Ovary (tissue), 9 donors: ENCODE data around the gene GATA3. TPM values are rescaled to one million over a fixed set of nuclear protein-coding genes. Genes with fewer than 3 reads are reported as not detected.

Source experiments
- DNase-seq, 5 donors: peaks; one replicate each; pipeline ENCODE4 v3.0.0-alpha.2; 2019 to 2020
- H3K27ac ChIP-seq, 2 donors: fragments of 200-600 bp; one replicate each; pipeline versions ENCODE4 v1.5.1 to v1.8.0; 2019 to 2022
- H3K27me3 ChIP-seq: fragments of 200-600 bp; one replicate; pipeline ENCODE4 v1.8.0; 2022
- H3K36me3 ChIP-seq: fragments of 200-600 bp; sonication (generic); one replicate; pipeline ENCODE4 v1.5.1; 2019
- H3K4me1 ChIP-seq: one replicate; pipeline ENCODE4 v1.8.1; 2013; ENCODE audit warnings: mild to moderate bottlenecking, moderate library complexity; ENCODE audit not compliant: insufficient read depth
- H3K4me3 ChIP-seq: fragments of 200-600 bp; sonication (generic); one replicate; pipeline ENCODE4 v1.5.1; 2017
- H3K9me3 ChIP-seq, 2 donors: fragments of 200-600 bp in 1 of 2; sonication (generic) in 1 of 2; one replicate each; pipeline versions ENCODE4 v1.5.1 to v1.8.1; 2013 to 2019; ENCODE audit warnings: mild to moderate bottlenecking in 1 of 2, moderate library complexity in 1 of 2
- EP300 ChIP-seq: sonication (generic); formaldehyde crosslinking; IDR thresholded peaks from one replicate; pipeline ENCODE4 v1.6.1; 2017; ENCODE audit warnings: antibody characterized with exemption
- POLR2A ChIP-seq: fragments of 450-650 bp; IDR thresholded peaks from one replicate; pipeline ENCODE4 v1.6.1; 2017; ENCODE audit warnings: antibody characterized with exemption, mild to moderate bottlenecking, moderate library complexity
- WGBS, 3 donors: extraction: QIAGEN DNeasy Blood & Tissue Kit in 1 of 3; methylation state at CpG; one replicate each; pipeline versions ENCODE4 v1.1.5 to v1.1.7; 2013 to 2017; 5-methylcytosine and 5-hydroxymethylcytosine counted together
- intact Hi-C, 4 donors: fragments of 100-400 bp; cut with DNase I; formaldehyde crosslinking; loops; one replicate each; pipeline versions ENCODE4 v1.11.0 to v1.15.1; 2022 to 2023
- polyA plus RNA-seq, 2 donors: library from polyadenylated mRNA; stranded (reverse); fragments of 200-250 nt in 1 of 2; fragments of 350-450 nt in 1 of 2; fragmentation: Illumina TruSeq in 1 of 2; extraction: RNeasy Lipid Tissue Mini Kit (QIAGEN cat#74804) in 1 of 2; gene quantifications; one replicate each; pipeline ENCODE4 v1.2.3, GENCODE V29; 2013 to 2014
- total RNA-seq, 7 donors: library from RNA; depleted of rRNA in 2 of 7; stranded (reverse); fragments of >200 nt in 2 of 7; fragmentation: NEBNext Ultra II Directional in 3 of 7; extraction: Animal tissue kit (Norgen Biotek cat#: 25700) in 3 of 7; gene quantifications; one replicate each; pipeline versions ENCODE4 v1.1.0 to v1.2.4, GENCODE V29; 2016 to 2023
- TF ChIP-seq, protein P1 (sequence below), 3 donors: fragments of 450-650 bp in 2 of 3; fragments of 200-600 bp in 1 of 3; IDR thresholded peaks; one replicate each; pipeline versions ENCODE4 v1.5.1 to v1.8.0; 2016 to 2022; ENCODE audit warnings: antibody characterized with exemption in 3 of 3, mild to moderate bottlenecking in 1 of 3
- donor health status: DM: no; HTN: no; CAD: no; lungs with moderate emphysema.
- donor health status: DM: no; HTN: no; CAD: no.
- donor health status: Bipolar disorder and iron deficiency.
- donor health status: DM: yes; HTN: yes; CAD: no.
- donor health status: DM: no; HTN: no; CAD: no.
- donor health status: DM: yes; HTN: yes; CAD: no.

Gene GATA3
- total and polyA plus RNA-seq, 9 donors: 0.15 to 0.48 (median 0.38) TPM; not detected in 2

DNA sequence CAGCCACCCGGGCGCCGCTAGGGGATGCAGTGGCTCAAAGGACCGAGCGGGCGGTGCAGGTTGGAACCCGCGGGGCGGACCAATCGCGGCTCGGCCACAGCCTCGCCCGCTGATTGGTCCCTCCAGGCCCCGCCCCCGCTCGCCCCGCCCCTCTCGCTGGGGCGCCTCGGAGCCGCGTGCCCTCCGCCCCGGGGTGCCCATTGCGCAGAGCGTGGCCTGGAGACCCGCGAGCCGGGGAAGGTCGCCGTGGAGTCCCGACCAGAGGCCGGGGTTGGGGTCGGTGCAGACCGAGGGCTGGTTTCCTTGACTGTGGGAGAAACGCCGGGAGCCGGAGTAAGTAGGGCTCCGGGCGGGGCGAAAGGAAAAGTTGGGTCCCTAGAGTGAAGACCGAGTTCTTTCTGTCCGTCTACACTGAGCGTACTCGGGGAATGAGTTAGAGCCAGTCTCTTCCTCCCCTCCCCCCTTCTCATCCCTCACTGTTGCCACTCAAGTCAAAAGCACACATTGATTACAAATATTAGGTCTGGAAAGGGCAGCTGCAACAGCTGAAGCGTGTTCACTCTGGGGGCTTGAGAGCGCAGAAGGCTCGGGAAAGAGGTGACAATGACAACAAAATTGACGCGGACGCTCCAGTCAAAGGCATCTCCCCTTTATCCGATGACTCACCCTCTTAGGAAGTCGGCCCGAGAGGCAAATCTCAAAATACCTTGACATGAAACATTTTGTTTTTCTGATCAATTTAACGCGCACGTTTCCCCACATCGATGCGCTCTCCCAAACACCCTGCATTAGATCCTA is 843 bp upstream of the GATA3 start:
- Histone ChIP-seq H3K36me3 (no peaks in the 10 kb centered on the region), H3K27ac (no peak overlapping the region), H3K27me3 (peaks cover 7% of the 10 kb centered on the region), H3K9me3 (no peaks in the 10 kb centered on the region), H3K4me1 (peaks cover 13% of the 10 kb centered on the region), H3K4me3 (peak overlapping the region; percentile 32)
- intact Hi-C loops: no loop called here
- 2% methylated on average over 22 to 60 of the region's 60 CpGs for WGBS, 3 donors
- peak in 4 of 5 donors; percentile 21 to 52 (median 36) for DNase-seq
- no peak for TF ChIP-seq EP300
- TF ChIP-seq, protein P1, sequence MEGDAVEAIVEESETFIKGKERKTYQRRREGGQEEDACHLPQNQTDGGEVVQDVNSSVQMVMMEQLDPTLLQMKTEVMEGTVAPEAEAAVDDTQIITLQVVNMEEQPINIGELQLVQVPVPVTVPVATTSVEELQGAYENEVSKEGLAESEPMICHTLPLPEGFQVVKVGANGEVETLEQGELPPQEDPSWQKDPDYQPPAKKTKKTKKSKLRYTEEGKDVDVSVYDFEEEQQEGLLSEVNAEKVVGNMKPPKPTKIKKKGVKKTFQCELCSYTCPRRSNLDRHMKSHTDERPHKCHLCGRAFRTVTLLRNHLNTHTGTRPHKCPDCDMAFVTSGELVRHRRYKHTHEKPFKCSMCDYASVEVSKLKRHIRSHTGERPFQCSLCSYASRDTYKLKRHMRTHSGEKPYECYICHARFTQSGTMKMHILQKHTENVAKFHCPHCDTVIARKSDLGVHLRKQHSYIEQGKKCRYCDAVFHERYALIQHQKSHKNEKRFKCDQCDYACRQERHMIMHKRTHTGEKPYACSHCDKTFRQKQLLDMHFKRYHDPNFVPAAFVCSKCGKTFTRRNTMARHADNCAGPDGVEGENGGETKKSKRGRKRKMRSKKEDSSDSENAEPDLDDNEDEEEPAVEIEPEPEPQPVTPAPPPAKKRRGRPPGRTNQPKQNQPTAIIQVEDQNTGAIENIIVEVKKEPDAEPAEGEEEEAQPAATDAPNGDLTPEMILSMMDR (IDR thresholded peaks at IDR 0.05): peak in 1 of 3 donors; percentile 24

DNA sequence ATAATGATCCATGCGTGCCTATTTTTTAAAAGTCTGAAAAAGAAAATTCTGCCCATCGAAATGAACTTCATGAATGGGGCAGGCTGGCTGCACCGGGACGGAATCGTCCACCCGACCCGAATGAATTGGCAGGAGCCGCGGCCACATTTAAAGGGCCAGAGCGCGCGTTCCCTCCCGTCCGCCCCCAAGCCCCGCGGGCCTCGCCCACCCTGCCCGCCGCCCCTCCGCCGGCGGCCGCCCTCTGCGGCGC is 319 bp upstream of the GATA3 start:
- Histone ChIP-seq H3K9me3 (no peaks in the 10 kb centered on the region), H3K36me3 (no peaks in the 10 kb centered on the region), H3K4me3 (peak overlapping the region; percentile 32), H3K27me3 (peaks cover 7% of the 10 kb centered on the region), H3K4me1 (peaks cover 13% of the 10 kb centered on the region), H3K27ac (no peak overlapping the region)
- WGBS, 3 donors: 2 to 4% (median 2%) methylated on average over 14 to 25 of the region's 25 CpGs
- no peak for TF ChIP-seq POLR2A
- TF ChIP-seq EP300: no peak
- TF ChIP-seq, protein P1 (IDR thresholded peaks at IDR 0.05): no peak
- no peak for DNase-seq
- intact Hi-C loops: no loop called here

DNA sequence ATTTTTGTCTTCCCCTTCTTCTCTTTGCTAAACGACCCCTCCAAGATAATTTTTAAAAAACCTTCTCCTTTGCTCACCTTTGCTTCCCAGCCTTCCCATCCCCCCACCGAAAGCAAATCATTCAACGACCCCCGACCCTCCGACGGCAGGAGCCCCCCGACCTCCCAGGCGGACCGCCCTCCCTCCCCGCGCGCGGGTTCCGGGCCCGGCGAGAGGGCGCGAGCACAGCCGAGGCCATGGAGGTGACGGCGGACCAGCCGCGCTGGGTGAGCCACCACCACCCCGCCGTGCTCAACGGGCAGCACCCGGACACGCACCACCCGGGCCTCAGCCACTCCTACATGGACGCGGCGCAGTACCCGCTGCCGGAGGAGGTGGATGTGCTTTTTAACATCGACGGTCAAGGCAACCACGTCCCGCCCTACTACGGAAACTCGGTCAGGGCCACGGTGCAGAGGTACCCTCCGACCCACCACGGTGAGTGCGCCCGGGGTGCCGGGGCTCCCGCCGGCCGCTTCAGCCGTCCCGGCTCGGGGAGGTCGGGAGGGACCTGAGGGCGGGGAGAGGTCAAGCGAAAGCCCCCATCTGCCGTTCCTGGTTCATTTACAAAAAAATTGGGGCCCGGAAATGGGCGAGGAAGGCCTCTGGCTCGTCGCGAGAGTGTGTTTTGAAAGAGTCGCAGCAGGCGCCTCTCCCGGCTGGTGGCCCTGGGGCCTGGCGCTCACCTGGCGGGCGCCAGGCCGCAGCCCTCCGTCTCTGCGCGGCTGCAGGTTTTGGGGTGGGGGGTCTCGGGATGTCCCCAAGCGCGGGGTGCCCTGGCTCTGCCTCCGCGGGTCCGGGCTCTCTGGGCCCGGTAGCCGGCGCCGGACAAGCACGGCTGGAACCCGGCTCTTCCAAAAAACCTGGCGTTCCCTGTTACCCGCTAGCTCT is 1.2 kb downstream of the GATA3 start:
- peaks cover 7% of the 10 kb centered on the region for H3K4me1 ChIP-seq
- peaks cover 3% of the 10 kb centered on the region for H3K27me3 ChIP-seq
- H3K36me3 ChIP-seq: no peaks in the 10 kb centered on the region
- no peak for TF ChIP-seq EP300
- no peak for TF ChIP-seq POLR2A
- TF ChIP-seq, protein P1 (IDR thresholded peaks at IDR 0.05): no peak
- no peak overlapping the region for H3K4me3 ChIP-seq
- intact Hi-C loops: no loop called here
- WGBS, 3 donors: 32 to 39% (median 36%) methylated on average over 81 to 85 of the region's 85 CpGs
- H3K27ac ChIP-seq: no peak overlapping the region
- H3K9me3 ChIP-seq: no peaks in the 10 kb centered on the region
- DNase-seq: no peak

DNA sequence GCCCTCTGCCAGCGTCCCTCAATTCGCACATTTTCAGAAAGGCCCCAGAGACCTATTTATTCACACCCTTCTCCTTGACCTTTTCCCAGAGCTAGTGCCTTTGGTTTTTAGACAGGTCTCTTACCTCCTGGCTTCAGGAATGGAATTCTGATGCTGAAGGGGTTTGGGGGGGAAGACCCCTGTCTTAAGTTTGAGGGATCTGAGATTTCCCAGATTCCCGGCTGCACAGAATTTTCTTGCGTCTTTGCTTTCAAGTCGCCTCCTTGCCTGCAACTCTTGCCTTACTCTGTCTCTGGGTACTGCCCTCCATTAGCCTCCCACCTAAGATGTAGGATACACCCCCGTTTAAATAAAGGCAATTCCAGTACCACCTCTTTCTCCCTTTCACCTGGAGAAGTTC is 1.9 kb downstream of the GATA3 start:
- intact Hi-C loops: no loop called here
- Histone ChIP-seq H3K36me3 (no peaks in the 10 kb centered on the region), H3K4me3 (no peak overlapping the region), H3K27ac (no peak overlapping the region), H3K27me3 (peaks cover 1% of the 10 kb centered on the region), H3K9me3 (no peaks in the 10 kb centered on the region), H3K4me1 (peaks cover 4% of the 10 kb centered on the region)
- WGBS, 3 donors: 84 to 86% (median 84%) methylated on average over 6 of the region's 6 CpGs
- no peak for DNase-seq
- TF ChIP-seq, protein P1 (IDR thresholded peaks at IDR 0.05): no peak
- TF ChIP-seq POLR2A: no peak
- TF ChIP-seq EP300: no peak
